AG10803 (cell line): ENCODE measurements around the gene AK8.

Experiments
- DNase-seq: peaks from one replicate; pipeline ENCODE4 v3.0.0; 2010; ENCODE audit warnings: low read depth
- H3K4me3 ChIP-seq: 2 replicates; pipeline ENCODE4 v1.5.1; 2011; ENCODE audit warnings: mild to moderate bottlenecking, low read length, control low read depth
- CTCF ChIP-seq: conservative IDR thresholded peaks from 2 replicates; pipeline ENCODE4 v1.5.1; 2011; ENCODE audit warnings: mild to moderate bottlenecking, low read length, control low read depth, inconsistent platforms

AK8 gene

GRCh38 chr9:132683873-132684272 is 194.2 kb downstream of the AK8 start:
- no peak overlapping the region for H3K4me3 ChIP-seq
- no peak for DNase-seq
- no peak for TF ChIP-seq CTCF

- no peak for DNase-seq
- no peak overlapping the region for H3K4me3 ChIP-seq
- TF ChIP-seq CTCF = no peak
Observed at GRCh38 chr9:132681561-132681960, 196.5 kb downstream of the AK8 start.

- DNase-seq = no peak
- H3K4me3 ChIP-seq = no peak overlapping the region
- TF ChIP-seq CTCF = no peak
Observed at GRCh38 chr9:132679946-132680625, 198.0 kb downstream of the AK8 start.

- no peak overlapping the region for H3K4me3 ChIP-seq
- no peak for TF ChIP-seq CTCF
- DNase-seq = no peak
Observed at GRCh38 chr9:132677976-132678375, 200.1 kb downstream of the AK8 start.
